Suppressor macrophage treated with lipopolysaccharide for 4 hours (primary cell): Measurements from ENCODE around the gene ESRP2.

Source experiments
- DNase-seq: peaks from one replicate; pipeline ENCODE4 v3.0.0-alpha.2; 2020

ESRP2 gene

DNA sequence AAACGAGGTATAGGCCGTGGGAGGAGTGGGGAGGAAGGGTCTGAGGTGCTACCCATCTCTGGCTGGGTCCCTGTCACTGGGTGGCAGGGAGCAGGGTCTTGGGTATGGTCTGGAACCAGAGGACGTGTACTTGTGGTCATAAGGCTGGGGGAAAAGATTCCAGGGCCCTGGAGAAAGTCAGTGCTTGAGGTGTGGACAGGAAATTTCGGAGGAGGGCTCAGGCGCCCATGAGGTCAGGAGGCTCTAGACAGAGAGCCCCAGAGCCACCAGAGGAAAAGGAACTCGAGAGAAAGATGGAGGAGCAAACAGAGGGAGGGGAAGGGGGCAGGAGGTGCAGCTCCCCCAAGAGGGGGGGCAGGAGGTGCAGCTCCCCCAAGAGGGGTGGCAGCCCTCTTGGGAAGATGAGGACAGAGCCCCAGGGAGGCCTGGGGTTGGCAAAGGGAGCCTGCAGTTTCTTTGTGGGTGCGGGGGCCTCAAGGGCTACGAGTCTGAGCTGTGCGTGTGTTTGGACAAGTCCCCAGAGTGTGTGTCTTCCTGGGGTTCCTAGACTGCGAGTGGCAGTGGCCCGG lies 27.7 kb upstream of the ESRP2 start:
- no peak for DNase-seq

DNA sequence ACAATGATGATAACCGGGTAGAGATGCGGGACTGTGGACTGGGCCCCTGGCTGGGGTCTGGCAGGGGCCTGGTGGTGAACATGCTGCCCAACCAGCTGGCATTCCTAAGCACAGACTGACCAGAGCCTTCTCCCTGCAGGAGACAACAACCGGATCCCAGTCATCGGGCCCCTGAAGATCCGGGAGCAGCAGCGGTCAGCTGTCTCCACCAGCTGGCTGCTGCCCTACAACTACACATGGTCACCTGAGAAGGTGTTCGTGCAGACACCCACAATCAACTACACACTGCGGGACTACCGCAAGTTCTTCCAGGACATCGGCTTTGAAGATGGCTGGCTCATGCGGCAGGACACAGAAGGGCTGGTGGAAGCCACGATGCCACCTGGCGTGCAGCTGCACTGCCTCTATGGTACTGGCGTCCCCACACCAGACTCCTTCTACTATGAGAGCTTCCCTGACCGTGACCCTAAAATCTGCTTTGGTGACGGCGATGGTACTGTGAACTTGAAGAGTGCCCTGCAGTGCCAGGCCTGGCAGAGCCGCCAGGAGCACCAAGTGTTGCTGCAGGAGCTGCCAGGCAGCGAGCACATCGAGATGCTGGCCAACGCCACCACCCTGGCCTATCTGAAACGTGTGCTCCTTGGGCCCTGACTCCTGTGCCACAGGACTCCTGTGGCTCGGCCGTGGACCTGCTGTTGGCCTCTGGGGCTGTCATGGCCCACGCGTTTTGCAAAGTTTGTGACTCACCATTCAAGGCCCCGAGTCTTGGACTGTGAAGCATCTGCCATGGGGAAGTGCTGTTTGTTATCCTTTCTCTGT lies 23.3 kb upstream of the ESRP2 start:
- DNase-seq = peak; percentile 62

DNA sequence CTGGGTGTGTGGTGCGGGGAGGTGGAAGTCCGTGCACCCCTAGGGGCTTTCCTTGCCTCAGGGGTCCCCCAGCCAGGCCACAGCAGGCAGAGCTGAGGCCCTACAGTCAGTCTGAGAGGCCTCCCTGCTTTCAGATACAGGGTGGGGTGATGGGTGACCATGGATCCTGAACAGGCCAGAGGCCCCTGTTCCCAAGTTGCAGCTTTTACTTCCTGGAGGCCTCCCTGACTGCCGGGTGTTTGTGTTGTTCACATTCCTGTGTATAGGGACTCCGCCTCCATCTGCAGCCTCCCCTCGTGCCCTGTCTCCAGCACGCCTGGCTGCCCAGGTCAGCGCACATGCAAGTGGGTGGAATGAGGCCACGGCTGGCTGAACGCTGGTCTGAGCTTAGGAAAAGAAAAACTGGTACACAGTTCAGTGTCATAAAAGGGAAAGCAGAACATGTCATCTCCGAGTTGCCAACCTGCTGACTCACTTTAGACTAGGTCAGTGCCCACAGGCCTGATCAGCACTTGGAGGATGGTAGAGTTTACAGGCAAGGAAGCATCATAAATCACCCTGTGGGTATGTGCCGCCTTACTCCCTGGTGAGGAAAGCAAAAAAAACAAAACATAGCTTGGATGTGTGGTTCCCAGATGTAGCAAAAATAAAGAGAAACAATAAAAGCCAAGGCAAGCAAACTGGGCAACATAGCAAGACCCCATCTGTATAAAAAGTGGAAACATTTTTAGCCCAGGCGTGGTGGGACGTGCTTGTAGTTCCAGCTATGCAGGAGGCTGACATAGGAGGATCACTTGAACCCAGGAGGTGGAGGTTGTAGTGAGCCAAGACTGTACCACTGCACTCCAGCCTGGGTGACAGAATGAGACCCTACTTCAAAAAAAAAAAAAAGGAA lies 22.2 kb upstream of the ESRP2 start:
- DNase-seq = peak; percentile 84

DNA sequence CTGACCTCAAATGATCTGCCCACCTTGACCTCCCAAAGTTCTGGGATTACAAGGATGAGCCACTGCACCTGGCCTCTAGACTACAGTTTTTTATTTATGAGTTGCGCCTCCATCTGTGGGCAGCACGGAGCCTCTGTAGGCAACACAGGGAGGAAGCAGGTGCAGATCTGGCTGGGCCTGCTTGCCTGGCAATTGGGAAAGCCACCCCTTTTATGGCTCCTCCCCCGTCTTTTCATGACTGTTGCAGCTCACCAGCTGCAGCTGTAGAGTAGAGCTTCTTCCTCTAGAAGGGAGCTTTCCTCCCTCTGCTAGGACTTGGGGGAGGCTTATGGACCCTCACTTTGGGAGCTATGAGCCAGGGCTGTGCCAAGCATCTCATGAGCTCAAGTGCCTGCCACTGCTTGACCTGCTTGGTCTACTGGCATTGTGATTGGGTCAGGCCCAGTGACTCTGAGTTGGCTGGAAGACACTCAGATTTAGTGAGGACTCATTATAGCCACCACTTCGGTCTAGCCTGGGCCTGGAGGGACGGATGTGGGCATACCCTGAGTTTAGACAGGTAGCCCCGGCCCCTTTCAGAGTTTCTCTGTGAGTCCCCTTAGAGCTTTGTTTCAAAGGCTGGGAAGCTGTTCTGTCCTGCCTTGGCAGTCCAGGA lies 21.5 kb upstream of the ESRP2 start:
- DNase-seq = no peak

DNA sequence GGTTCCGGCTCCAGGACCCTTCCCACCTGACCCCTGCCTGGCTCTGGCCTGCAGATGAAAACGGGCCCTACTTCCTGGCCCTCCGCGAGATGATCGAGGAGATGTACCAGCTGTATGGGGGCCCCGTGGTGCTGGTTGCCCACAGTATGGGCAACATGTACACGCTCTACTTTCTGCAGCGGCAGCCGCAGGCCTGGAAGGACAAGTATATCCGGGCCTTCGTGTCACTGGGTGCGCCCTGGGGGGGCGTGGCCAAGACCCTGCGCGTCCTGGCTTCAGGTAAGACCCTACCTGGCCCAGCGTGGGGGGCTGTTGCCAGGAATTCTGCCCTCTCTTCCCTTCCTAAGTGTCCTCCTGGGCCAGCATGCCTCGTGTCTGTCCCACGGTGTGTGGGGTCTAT lies 19.8 kb upstream of the ESRP2 start:
- no peak for DNase-seq

DNA sequence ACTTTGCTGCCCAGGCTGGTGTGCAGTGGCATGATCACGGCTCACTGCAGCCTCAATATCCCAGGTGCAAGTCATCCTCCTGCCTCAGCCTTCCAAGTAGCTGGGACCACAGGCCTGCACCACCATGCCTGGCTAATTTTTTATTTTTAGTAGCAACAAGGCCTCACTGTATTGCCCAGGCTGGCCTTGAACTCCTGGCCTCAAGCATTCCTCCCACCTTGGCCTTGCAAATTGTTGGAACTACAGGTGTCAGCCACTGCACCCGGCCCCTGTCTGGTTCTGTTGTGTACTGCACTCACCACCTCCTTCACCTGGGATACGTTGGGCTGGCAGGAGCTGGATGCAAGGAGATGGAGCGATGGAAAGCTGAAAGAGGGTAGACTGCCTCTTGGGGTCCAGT lies 17.8 kb upstream of the ESRP2 start:
- no peak for DNase-seq

DNA sequence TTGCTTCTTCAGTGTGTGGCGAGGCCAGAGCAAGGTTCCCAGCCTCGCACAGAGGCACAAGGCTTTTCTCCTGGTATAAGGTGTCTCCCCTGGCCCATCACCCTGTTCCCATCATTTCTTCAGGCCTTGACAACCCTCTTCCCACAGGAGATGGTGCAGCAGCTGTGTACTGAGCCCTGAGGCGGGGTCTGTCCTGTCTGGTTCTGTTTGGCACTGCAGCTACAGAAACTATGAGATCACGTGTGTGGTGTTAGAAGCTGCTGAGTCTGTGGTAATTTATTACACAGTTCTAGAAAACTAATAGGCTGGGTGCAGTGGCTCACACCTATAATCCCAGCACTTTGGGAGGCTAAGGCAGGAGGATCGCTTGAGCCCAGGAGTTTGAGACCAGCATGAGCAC lies 16.5 kb upstream of the ESRP2 start:
- DNase-seq = no peak

DNA sequence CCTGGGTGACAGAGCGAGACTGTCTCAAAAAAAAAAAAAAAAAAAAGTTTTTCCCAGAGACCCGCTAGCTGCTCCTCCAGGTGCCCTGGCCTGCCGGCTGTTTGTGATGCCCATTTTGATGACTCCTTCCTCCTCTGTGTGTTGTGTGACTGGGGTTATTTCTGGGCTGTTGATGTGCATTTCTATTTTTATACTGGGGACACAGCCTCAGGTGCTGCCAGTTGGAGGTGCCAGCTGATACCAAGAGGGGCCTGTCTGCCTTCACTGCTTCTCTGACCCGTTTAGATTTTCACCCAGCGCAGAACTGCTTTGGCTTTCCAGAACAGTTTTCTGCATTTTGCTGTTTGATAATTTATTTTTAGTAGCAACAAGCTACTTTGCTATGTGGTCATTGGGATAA lies 15.9 kb upstream of the ESRP2 start:
- no peak for DNase-seq

DNA sequence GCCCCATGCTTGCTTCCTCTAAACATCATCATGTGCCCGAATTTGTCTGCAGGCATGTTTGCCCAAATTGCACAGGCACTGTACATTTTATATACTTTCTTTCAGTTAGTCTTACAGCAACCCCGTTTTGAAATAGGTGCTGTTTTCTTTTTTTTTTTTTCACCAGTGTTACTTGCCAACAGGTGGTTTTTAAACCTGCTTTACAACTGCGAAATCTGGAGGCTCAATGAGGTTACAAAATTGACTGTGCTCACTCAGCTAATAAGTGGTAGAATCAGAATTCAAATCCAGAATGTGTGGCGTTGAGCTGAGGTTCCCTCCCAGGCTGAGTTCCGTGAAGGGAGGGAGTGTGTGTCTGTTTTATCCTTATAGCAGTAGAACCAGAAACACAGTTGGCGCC lies 15.0 kb upstream of the ESRP2 start:
- no peak for DNase-seq

DNA sequence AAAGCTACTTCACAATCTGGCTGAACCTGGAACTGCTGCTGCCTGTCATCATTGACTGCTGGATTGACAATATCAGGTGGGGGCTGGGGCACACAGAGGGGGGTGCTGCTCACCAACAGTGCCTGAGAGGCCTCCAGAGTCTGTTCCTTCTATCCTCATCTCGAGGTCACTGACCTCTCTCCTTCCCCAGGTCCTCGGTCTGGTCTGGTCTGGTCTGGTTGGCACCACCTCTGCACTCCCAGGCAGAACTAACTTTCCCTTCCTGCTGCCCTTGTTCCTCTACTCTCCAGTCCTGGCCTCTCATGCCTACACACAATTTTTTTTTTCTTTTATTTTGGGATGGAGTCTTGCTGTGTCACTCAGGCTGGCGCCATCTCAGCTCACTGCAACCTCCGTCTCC lies 13.4 kb upstream of the ESRP2 start:
- no peak for DNase-seq

DNA sequence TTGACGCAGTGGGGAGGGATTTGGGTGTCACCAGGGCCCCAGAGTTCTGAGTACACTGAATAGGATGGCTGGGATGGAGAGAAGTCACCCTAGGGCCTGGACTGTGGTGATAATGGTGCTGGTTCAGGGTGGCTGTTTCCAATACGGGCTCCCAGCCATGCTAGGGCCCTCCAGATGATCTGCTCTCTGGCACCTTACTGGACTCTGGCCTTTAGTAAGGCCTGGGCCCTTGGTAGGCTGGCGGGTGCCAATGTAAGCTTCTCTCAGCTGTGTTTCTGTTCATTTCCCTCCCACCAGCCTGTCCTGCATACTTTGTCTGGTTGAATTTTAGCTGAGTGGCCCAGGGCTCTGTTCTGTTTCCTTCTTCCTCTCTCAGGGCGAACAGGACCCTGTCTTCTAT lies 12.0 kb upstream of the ESRP2 start:
- DNase-seq = no peak

DNA sequence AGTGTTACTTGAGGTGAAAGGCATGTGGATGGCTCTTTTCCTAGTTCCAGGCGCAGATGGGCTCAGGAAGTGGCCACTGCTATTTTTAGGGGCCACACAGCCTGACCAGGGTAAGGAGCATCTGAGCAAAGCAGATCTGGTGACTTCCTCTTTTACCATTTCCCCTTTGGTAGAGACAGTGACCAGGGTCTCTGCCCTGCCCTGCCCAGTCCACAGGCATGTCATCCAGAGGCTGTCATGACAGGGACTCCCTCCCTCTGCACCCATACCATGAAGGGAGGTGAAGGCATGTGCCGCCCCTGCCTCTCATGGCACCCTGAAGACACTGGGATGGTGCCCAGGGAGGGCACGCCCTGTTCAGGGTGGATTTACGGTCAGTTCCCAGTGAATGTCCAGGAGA lies 11.5 kb upstream of the ESRP2 start:
- DNase-seq = peak; percentile 72

DNA sequence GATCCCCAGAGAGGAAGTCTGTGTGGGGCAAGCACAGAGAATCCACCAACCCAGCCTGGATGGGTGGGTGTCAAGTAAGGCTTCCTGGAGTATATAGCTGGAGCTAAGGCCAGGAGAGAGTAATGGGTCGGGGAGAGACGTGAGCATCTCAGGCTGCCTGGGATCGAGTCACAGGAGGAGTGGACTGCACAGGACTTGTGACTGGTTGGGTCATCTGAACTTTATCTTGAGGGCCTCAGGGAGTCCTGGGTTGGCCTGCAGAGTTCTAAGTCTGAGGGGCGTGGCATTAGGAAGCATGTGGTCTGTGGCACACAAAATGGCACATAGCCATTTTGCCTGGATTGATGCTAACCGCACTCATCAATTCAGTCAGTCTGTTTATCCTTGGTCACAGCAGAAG lies 10.7 kb upstream of the ESRP2 start:
- DNase-seq = peak; percentile 59

DNA sequence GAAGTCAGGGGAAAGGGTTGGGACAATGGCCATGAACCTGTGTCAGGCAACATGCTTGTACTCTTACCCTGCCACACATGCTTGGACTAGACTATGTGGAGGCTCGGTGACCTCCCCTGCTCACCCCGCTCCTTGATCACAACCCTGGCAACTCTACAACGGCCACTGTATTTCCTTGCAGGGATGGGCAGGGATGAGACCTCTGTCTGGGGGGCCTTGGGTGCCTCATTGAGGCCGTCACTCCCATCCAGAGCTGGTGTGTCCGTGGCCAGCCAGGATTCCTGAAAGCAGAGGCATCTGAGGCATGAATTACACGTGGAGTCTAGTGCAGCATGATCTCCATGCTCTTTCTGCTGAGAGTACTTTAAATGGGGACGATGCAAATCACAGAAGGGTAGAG lies 10.2 kb upstream of the ESRP2 start:
- no peak for DNase-seq

DNA sequence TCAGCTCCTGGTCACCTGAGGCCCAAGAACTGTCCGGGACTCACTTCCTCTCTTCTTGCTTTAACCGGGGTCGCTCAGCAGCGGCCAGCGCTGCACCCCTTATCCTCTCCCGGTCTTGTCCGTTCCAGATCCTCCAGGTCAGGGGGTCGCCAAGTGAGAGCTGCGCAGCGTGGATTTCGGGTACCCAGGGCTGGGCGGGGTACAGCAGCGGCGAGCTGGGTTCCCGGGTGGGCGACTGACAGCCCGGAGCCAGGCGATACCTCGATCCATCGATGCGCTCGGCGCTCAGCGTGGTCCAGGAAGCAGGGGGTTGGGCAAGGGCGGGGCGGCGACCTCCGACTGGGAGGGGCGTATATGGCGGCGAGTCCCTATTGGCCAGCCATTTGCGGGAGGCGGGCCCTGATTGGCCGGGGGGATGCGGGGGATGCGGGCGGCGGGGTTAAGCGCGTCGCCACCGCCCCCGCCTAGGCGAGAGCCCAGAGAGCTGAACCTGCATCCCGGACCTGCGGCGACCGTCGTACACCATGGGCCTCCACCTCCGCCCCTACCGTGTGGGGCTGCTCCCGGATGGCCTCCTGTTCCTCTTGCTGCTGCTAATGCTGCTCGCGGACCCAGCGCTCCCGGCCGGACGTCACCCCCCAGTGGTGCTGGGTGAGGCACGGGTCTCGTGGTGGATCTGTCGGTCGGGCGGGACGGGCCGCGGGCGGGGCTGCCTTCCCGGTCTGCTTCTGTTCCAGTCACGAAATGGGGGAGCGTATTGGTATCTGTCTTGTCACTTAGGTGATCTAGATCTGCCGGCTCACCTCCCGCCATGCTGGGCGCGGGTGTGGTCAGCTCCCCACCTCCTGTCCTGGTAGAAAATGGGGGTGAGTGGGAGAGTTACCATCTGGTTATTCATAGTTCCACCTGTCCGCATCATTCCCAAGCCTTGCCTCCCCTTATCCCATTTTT lies 9.3 kb upstream of the ESRP2 start, which contains the start of gene PLA2G15:
Gene PLA2G15 (plus strand): TSS at position 471 of the 951 bp plus-strand sequence. CDS start 54 bp downstream, at position 525.
- peak; percentile 96 for DNase-seq

DNA sequence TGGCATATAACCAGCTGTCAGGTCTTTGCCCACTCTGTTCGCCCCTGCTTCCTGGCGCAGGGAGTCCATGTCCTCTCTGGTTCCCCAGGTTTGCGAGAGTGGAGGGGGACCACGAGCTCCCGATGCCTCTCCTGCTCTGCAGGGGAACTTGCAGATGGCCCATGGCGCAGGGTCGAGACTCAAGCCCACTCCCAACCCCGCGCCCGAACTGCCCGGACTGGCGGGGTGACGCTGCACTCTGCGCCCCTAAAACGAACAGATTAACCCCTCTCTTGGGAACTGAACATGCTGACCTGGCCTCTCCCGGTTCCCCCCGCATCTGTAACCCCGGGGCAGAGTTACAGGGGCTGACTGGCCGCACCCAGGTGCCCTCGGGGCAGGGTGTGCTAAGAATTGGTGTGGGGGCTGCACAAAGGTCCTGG lies 8.6 kb upstream of the ESRP2 start:
- DNase-seq = no peak

DNA sequence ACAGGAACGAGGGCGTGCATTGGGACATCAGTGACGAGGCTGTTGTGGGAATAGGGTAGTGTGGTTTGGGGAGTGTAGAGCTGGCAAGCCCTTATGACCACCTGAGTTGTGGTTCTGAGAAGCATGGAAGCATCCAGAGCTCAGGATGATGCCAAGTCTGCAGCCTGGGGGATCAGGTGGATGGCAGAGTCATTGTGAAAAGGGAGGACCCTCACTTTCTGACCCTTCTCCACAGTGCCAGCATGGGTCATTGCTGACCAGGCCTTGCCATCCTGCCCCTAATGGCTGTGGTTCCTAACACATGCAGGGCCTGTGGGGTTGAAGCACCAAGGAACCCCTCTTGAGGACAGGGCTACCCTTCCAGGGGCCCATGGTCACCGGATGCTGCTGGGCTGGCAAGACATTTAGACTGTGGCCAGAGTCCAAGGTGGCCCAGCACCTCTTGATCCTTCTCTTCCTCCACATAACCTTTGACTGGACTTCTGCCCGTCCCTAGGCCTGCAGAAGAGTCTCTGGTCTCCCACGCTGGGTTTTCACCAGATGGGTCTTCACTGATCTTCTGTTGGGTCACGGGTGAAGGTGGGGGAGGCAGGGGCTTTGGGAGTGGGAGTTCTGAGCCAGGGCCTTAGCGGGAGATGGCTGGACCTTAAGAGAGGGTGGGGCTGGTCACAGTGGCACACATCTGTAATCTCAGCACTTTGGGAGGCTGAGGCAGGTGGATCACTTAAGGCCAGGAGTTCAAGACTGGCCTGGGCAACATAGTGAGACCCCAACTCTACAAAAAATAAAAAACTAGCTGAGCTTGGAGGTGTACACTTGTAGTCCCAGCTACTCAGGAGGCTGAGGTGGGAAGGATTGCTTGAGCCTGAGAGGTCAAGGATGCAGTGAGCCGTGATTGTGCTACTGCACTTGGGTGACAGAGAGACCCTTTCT lies 7.3 kb upstream of the ESRP2 start:
- DNase-seq = no peak

DNA sequence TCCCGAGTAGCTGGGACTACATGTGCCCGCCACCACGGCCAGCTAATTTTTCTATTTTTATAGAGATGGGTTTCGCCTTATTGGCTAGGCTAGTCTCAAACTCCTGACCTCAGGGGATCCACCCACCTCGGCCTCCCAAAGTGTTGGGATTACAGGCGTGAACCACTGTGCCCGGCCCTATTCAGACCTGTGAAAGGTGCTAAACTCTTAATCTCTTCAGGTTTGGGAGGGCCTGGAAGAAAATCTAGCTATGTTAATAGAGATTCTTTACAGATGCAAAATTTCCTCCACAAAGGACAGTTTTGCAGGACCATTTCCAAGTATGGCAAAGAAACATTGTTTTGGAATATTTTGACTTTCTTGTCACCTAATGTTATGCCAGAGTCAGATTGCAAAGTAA lies 6.2 kb upstream of the ESRP2 start:
- DNase-seq = no peak

DNA sequence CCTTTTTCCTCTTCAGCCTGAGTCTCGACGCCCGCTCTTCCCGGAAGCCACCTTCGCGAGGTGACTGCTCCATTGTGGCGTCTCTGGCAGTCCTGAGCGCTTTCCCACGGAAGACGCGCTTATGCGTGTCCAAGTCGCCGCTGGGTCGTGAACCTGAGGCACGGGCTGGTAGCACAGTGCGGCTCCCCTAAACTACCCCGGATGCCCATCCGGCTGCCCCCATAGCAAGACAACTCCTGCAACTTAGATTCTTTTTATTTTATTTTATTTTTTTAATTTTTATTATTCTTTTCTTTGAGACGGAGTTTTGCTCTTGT lies 2.1 kb upstream of the ESRP2 start:
- DNase-seq = no peak

DNA sequence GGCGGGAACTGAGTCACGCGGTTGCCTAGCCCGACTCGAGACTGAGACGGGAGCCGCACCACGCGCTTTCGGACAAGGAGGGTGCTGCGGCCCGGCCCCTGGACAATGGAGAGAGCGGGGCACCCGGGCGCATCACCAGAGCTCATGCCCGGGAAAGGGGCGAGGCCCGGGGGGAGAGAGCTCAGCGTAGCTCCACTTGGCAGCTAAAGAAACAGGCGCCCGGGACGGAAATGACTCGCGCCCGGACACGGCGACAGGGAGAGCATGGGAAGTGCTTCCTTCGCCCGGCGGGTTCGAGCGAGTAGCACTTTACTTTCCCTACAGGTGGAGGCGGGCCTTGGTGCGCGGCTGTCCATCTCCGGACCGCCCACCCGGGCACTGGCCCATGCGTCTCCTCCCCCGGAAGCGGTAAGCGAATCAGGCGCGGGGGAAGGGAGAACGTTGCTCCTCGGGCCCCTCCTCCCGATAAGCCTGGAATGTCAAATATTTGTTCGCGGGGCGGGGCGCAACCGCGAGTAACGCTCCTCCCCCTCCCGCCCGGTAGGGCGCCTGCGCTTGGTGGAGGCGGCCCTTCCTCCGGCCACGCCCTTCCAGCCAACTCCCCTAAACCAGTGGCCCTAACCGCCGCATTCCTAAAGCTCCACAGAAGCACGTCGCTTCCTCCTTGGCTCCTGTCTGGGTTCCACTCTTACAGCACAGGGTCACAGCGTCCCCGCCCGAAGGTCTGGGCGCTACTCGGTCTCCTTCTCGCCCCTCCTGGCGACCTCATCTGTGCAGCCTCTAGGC lies 1.5 kb upstream of the ESRP2 start:
- peak; percentile 98 for DNase-seq
